DMS 273 treated with DMSO at 0.1 percent for 48 hours (cell line): ENCODE results near the gene GRIK4.

Experiments
- DNase-seq: peaks from one replicate; lab custom pipeline; 2025; lab: John Stamatoyannopoulos, UW

GRIK4 gene

GRCh38 chr11:120675171-120675570, 163.6 kb downstream of the GRIK4 start:
- no peak for DNase-seq

GRCh38 chr11:120676991-120677390, 165.4 kb downstream of the GRIK4 start:
- DNase-seq = no peak

- no peak for DNase-seq
Measured at GRCh38 chr11:120680322-120680721, 168.8 kb downstream of the GRIK4 start.

GRCh38 chr11:120681434-120682331, 170.1 kb downstream of the GRIK4 start:
- DNase-seq = no peak

- DNase-seq = no peak
Measured at GRCh38 chr11:120682332-120682649, 170.7 kb downstream of the GRIK4 start.

GRCh38 chr11:120682866-120683265, 171.3 kb downstream of the GRIK4 start:
- DNase-seq = no peak

- DNase-seq = no peak
Measured at GRCh38 chr11:120686516-120686915, 175.0 kb downstream of the GRIK4 start.

GRCh38 chr11:120688163-120688562, 176.6 kb downstream of the GRIK4 start:
- no peak for DNase-seq

GRCh38 chr11:120689596-120690275, 178.2 kb downstream of the GRIK4 start:
- DNase-seq = no peak

- no peak for DNase-seq
Measured at GRCh38 chr11:120690406-120690805, 178.9 kb downstream of the GRIK4 start.

- no peak for DNase-seq
Measured at GRCh38 chr11:120694726-120695125, 183.2 kb downstream of the GRIK4 start.

- no peak for DNase-seq
Measured at GRCh38 chr11:120695426-120695825, 183.9 kb downstream of the GRIK4 start.

GRCh38 chr11:120695939-120696338, 184.4 kb downstream of the GRIK4 start:
- DNase-seq = no peak

- DNase-seq = no peak
Measured at GRCh38 chr11:120696597-120697218, 185.2 kb downstream of the GRIK4 start.

- no peak for DNase-seq
Measured at GRCh38 chr11:120698918-120699317, 187.4 kb downstream of the GRIK4 start.

- DNase-seq = no peak
Measured at GRCh38 chr11:120702656-120703055, 191.1 kb downstream of the GRIK4 start.

- DNase-seq = no peak
Measured at GRCh38 chr11:120703358-120704152, 192.0 kb downstream of the GRIK4 start.

GRCh38 chr11:120704256-120704750, 192.8 kb downstream of the GRIK4 start:
- DNase-seq = no peak

GRCh38 chr11:120706257-120706656, 194.7 kb downstream of the GRIK4 start:
- DNase-seq = no peak

- no peak for DNase-seq
Measured at GRCh38 chr11:120707098-120707497, 195.6 kb downstream of the GRIK4 start.

GRCh38 chr11:120707663-120708062, 196.1 kb downstream of the GRIK4 start:
- no peak for DNase-seq
